ENCODE measurements around the gene ANKFN1. TPM values are rescaled to one million over a fixed set of nuclear protein-coding genes. Genes with fewer than 3 reads are reported as not detected.

Gene ANKFN1
- total RNA-seq, 1 experiment from 2014 or later = not detected

- no peak overlapping the region for H3T11ph ChIP-seq (ENCODE audit: low read length)
- no peak overlapping the region for H2BK20ac ChIP-seq (ENCODE audit: low read depth, low read length, poor library complexity, severe bottlenecking)
- no peak overlapping the region for H2BK120ac ChIP-seq (ENCODE audit: low read depth, low read length, poor library complexity, severe bottlenecking)
- H3K4me1 ChIP-seq (ENCODE audit: insufficient read depth, low read length) = no peaks in the 10 kb centered on the region
- Mint-ChIP-seq H3K4me1 (no peaks in the 10 kb centered on the region), H3K36me3 (ENCODE audit: insufficient read depth in 1 of 3, low read depth in 3 of 3) (no peaks in the 10 kb centered on the region), H3K27me3 (ENCODE audit: low read depth) (no peaks in the 10 kb centered on the region; the same call in 1 of the 2 replicates), H3K27ac (no peak overlapping the region), H3K9me3 (no peaks in the 10 kb centered on the region), H3K4me3 (no peak overlapping the region)
- H3K9me3 ChIP-seq (ENCODE audit: control insufficient read depth, low read depth, low read length) = no peaks in the 10 kb centered on the region
- H3K4me2 ChIP-seq (ENCODE audit: insufficient read depth, insufficient read length, low read length) = no peak overlapping the region
- no peak overlapping the region for H2BK5ac ChIP-seq (ENCODE audit: insufficient read length, low read length)
- no peak overlapping the region for H2AK5ac ChIP-seq (ENCODE audit: insufficient read length, low read length)
- no peak overlapping the region for H2BK12ac ChIP-seq (ENCODE audit: insufficient read length, low read depth, low read length)
- H3K18ac ChIP-seq (ENCODE audit: insufficient read length, low read depth, low read length) = no peak overlapping the region
- no peaks in the 10 kb centered on the region for H3K23me2 ChIP-seq (ENCODE audit: insufficient read length, low read depth, low read length, poor library complexity, severe bottlenecking)
- H3K14ac ChIP-seq (ENCODE audit: insufficient read depth, low read length) = no peak overlapping the region
- H2BK15ac ChIP-seq (ENCODE audit: low read depth, low read length) = no peak overlapping the region
- no peak overlapping the region for H4K8ac ChIP-seq (replicated peaks; ENCODE audit: insufficient read length, low read depth, low read length)
- H3K23ac ChIP-seq (ENCODE audit: insufficient read length, low read depth, low read length) = no peak overlapping the region
- no peaks in the 10 kb centered on the region for H3K79me1 ChIP-seq (ENCODE audit: insufficient read depth, low read depth, low read length, poor library complexity, severe bottlenecking)
- H3K9ac ChIP-seq (ENCODE audit: extremely low read depth, insufficient read length, low read length) = no peak overlapping the region
- H3K4ac ChIP-seq (ENCODE audit: low read depth, low read length) = no peak overlapping the region
- no peaks in the 10 kb centered on the region for H4K20me1 ChIP-seq (ENCODE audit: control insufficient read depth, insufficient read depth, insufficient read length)
- no peak overlapping the region for H3K27ac ChIP-seq (ENCODE audit: insufficient read length, low read depth, low read length)
- H3K56ac ChIP-seq (ENCODE audit: insufficient read length, low read depth, low read length) = no peak overlapping the region
- WGBS (ENCODE audit: extremely low coverage, insufficient read length, low lambda C conversion rate) = no CpG with 5 or more reads among the region's 2 CpGs
- no peak for DNase-seq
- no peaks in the 10 kb centered on the region for H3K79me2 ChIP-seq (ENCODE audit: insufficient read depth, low read length)
- H3K27me3 ChIP-seq (ENCODE audit: insufficient read depth, low read length) = no peaks in the 10 kb centered on the region
- TF ChIP-seq, protein P1, sequence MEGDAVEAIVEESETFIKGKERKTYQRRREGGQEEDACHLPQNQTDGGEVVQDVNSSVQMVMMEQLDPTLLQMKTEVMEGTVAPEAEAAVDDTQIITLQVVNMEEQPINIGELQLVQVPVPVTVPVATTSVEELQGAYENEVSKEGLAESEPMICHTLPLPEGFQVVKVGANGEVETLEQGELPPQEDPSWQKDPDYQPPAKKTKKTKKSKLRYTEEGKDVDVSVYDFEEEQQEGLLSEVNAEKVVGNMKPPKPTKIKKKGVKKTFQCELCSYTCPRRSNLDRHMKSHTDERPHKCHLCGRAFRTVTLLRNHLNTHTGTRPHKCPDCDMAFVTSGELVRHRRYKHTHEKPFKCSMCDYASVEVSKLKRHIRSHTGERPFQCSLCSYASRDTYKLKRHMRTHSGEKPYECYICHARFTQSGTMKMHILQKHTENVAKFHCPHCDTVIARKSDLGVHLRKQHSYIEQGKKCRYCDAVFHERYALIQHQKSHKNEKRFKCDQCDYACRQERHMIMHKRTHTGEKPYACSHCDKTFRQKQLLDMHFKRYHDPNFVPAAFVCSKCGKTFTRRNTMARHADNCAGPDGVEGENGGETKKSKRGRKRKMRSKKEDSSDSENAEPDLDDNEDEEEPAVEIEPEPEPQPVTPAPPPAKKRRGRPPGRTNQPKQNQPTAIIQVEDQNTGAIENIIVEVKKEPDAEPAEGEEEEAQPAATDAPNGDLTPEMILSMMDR (conservative IDR thresholded peaks at IDR 0.05) = no peak
- no peak overlapping the region for H2AFZ ChIP-seq (ENCODE audit: low read length)
- no peak overlapping the region for H4K91ac ChIP-seq (ENCODE audit: insufficient read length, low read depth, low read length)
- H4K5ac ChIP-seq (ENCODE audit: insufficient read length, low read depth, low read length) = no peak overlapping the region
Measured at GRCh38 chr17:56497132-56497531, 343.9 kb downstream of the ANKFN1 start.
